Fibroblast of gingiva (primary cell): ENCODE data around the gene TSC1.

Experiments
- DNase-seq: peaks from one replicate; pipeline ENCODE4 v3.0.0-alpha.2; 2011; ENCODE audit warnings: low read depth

Gene TSC1

DNA sequence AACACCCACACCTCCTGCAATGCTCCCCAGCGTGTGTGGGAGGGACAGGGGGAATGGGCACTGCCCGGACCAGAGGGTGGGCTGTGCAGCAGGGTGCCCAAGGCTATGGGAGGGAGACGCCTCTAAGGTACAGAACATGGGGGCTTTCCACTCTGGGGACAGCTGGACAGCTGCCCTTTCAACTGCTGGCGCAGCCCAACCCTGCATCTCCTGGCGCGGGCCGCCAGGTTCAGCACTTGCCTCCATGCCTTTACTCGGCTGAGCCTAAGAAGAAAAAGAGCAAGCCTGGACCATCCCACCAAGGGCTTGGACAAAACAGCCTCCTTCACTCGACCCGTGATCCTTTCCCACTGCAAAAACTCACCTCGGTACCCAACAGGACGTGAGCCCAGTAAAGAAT, 81.3 kb downstream of the TSC1 start:
- DNase-seq = no peak

DNA sequence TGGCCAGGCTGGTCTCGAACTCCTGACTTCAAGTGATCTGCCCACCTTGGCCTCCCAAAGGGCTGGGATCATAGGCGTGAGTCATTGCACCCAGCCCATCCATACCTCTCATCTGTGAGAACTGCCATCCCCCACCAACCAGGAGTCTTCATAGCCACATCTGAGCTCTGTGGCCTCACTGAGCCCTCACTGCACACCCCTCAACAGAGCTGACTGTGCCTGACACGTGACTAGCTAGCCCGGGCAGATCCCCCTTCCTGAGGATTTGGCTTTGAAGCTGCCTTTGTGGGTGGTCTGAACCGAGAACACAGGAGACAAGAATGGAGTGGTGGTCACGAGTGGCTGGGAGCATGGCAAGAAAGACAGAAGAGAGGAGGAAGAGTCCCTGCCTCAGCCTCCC, 81.9 kb downstream of the TSC1 start:
- no peak for DNase-seq

DNA sequence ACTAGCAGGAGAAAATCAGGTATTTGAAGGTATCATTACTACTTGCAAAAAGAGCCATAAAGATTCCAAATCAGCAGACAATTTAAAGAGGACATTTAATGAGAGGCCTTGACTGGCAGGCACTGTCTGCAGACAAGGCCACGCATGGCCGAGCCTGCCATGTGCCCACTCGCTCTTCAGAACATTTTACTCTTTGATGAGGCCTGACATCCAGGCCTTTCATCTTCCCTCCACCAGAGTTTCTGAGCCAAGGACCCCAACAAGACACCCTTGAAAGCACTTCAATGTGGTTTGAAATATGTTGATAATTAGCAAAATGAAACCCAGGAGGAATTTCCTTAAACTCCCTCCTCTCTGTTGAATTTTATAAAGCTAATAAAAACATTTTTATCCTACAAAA, 82.8 kb downstream of the TSC1 start:
- DNase-seq = no peak

DNA sequence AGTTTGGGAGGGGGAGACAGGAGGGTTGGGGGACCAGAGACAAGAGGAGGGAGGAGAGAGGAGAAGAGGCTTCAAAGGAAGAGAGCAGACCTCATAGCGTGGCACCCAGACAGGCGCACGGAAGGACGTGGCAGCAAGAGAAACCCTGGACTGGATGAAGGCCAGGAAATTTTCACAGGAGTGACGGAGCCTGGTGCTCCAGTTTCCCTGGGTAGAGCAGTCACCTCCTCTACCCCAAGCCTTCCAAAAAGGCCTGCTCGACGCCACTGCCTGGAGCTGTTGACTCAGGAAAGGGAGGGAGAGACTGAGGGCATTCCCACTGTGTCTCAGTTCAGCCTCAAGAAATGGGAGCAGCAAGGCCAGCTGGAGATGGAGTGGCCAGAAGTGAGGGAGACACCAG, 85.7 kb downstream of the TSC1 start:
- DNase-seq = no peak

DNA sequence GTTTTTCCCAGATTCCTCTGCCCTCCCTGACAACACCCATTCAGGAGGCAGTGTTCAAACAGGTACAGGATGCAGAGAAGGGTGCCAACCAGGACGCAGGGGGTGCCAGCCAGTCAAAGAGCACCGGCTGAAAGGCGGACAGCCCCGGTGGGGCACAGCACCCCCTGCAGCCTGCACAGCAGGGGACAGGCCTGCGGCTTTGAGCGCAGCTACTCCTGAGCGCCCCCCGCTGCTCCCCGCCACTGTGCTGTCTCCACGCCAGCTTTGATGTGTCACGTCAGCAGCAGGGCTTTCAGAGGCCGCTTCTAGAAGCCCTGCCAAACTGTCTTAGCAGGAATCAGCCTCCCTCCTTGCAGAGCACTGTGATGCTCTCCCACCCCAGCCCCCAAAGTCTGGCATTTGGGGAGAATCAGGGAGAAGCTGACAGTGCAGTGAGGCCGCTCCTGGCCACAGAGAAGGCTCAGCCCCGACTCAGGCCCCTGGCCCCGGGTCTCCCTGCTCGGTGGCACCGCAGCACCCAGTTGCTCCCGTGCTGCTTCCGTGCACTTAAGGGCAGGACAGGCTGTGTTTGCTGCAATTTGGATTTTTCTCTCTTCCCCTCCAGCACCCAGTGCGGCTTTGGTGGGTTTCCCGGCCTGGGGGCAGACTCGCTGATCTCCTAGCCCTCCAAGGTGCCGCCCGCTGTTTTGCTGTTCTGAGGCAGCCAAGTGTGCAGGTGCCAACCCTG, 86.6 kb downstream of the TSC1 start:
- DNase-seq = no peak

DNA sequence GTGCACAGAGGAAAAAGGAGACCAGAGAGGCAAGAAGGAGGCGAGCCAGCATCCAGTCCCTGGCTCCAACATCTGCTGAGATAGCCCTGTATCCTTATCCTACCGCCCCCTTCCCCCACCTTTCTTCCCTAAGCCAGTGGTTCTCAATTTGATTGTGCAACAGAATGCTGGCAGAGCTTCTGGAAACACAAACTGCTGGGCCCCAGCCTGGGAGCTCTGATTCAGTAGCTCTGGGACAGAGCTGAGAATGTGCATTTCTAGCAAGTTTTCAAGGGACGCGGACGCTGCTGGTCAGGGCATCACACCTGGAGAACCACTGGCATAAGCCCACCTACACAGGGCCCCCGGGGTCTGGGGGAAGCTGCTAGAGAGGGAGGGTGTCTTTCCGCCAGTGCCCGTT, 87.4 kb downstream of the TSC1 start:
- peak; percentile 71 for DNase-seq

DNA sequence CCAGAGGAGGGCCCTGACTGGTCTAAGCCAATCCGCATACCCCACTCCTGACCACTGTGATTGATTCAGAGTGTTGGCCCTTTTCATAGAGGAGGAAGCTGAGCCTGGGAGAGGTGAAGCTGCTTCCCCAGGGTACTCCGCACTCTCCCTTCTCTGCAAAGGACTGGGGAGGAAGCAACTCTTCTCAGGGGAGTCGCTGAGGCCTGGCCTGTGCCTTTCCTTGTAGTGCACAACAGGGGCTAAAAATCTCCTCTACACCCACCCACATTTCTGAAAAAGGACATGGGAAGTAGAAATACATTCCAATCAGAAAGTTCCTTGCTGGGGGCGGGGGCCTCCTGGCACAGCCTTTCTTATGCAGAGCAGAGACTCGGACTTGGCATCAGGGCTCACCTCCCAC, 88.5 kb downstream of the TSC1 start:
- DNase-seq = no peak

DNA sequence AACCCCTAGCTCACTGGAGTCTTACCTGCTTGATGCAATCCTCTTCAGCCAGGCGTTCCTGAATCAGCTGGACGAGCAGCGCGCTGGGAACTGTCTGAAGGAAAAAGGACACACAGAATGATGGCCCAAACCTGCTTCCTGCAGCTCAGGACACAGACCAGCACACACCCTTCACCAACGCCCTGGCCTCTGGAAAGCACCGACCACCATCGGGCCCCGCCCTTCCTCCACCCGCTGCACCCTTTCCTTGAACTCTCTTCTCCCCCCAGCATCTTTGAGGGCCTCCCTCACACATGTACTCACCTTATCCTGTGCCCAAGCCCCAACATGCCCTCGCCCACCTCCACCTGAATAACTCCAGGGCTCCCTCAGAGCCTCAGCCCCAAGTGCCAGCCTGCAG, 89.6 kb downstream of the TSC1 start:
- DNase-seq = no peak

DNA sequence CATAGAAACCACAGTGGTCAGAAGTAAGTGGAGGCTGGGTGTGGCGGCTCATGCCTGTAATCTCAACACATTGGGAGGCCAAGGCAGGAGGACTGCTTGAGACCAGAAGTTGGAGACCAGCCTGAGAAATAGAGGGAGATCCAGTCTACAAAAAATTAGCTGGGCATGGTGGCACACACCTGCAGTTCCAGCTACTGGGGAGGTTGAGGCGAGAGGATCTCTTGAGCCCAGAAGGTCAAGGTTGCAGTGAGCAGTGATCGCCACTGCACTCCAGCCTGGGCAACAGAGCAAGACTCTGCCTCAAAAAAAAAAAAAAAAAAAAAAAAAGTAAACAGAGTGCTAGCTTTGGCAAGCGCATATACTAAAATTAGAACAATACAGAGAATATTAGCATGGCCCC, 90.9 kb downstream of the TSC1 start:
- no peak for DNase-seq

DNA sequence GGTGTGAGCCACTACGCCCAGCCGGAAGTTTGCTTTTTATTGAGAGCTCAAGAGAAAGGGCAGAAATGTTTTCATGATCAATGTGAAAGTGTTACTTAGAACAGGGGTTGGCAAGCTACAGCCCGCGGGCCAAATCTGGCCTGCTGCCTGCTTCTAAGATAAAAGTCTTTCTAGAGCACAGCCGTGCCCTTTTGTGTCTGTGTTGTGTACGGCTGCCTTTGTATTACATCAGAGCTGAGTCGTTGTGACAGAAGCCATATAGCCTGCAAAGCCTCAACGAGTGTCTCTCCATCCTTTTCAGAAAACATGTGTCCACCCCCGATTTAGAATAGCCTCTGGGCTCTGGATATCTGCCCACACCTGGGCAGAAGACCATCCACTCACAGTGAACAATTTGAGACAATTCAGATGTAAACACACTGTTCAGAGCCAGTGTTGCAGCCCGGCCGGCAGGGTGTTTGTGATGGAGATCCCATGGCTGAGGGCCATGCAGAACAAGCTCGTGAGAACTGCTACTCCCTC, 95.2 kb downstream of the TSC1 start:
- no peak for DNase-seq

DNA sequence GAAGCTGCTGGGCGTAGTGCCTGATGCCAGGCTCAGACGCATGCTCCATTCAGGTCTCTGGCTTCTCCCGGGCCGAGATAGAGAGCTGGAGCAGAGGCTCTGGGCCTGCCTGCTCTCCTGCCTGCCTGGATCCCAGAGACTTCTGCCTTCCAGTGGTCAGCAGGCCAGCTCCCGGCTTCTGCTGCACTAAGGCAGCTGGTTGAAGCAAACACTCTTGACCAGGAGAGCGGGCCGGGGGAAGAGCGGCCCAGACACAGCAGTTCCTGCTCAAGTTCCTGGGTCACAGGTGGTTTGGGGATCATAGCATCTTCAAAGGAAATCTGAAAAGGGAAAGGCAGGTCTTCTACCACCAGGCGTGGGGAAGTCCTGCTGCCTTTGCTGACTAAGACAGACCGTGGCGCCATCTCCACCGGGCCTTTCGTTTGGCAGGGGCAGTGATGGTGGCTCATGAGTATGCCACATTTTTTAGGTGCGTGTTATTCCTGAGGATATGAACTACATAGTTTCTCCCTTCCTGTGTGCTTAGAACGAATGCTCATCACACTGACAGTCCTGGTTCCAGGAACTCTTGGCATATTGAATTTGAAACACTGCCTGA, 97.4 kb downstream of the TSC1 start:
- no peak for DNase-seq

DNA sequence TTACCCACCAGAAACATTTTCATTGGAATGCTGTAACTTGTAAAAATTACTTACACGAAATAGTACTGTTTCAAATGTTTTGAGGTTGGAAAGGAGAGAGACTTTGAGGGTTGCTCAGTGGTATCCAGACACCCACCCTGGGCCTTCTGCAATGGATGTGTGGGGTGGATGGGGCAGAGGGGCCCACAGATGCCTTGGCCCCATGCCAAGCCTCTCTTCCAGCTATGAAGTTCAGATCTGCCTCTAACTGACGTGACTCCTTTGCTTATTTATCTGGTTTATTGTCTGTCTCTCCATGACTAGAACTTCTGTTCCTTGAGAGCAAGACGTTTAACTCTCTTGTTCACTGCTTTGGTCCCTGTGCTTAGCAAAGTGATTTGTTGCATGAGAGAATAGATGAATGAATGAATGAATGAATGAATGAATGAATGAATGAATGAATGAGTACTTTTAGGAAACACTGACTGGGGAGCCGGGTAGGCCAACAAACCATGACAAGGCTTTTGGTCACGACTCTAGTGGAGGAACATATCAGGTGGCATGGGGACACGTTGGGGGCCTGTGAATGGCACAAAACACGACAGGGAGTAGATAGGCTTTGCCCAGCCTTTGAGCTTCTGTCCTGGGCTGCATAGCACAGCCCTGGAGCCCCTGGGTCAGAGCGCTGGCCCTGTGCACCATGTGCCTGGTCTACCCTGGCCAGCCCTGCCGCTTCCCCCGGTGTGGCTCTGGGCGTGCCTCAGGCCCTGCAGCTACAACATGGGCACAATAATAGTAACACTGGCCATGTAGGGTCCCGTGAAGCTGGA, 98.1 kb downstream of the TSC1 start:
- no peak for DNase-seq

DNA sequence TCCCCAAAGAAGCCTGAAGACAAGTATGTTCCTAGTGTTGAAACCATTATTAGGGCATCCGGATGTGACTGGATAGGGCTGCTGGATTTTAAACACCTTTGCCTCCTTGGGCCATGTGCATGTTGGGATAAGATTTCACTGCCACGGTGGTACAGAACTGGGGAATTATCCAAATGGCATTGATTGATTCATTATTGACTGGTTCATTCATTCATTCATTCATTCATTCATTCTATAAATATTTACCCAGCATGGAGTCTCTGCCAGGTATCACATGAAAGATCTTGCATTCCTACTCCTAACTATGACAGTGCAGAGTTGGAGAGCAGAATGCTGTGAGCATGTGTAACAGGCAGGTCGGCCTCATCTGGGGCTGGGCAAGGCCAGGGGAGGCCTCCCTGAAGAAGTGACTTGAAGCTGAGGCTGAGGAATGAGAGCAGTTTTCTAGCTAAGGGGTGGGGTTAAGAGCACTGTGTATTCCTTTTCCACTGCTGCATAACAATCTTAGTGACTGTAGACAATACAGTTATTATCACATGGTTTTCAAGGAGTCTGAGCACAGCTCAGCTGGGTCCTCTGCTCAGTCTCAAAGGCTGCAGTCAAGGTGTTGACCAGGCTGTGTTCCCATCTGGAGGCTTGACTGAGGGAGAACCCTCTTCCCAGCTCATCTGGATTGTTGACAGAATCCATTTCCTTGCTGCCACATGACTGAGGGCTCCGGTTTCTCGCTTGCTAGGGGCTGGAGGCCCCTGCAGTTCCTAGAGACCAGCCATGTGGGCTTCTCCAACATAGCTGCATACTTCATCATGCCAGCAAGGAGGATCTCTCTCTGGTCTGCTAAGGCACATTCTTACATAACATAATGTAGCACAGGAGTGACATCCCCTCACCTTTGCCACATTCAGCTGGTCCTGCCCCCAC, 102.0 kb downstream of the TSC1 start:
- no peak for DNase-seq
